GM19023 (cell line): ENCODE measurements around the gene UNK.

Experiments used
- ATAC-seq: cut with Tn5 transposase; IDR thresholded peaks from one replicate; pipeline ENCODE4 v1.9.1; 2021; ENCODE audit warnings: mild to moderate bottlenecking, moderate library complexity; ENCODE audit not compliant: unreplicated experiment

Gene UNK

DNA sequence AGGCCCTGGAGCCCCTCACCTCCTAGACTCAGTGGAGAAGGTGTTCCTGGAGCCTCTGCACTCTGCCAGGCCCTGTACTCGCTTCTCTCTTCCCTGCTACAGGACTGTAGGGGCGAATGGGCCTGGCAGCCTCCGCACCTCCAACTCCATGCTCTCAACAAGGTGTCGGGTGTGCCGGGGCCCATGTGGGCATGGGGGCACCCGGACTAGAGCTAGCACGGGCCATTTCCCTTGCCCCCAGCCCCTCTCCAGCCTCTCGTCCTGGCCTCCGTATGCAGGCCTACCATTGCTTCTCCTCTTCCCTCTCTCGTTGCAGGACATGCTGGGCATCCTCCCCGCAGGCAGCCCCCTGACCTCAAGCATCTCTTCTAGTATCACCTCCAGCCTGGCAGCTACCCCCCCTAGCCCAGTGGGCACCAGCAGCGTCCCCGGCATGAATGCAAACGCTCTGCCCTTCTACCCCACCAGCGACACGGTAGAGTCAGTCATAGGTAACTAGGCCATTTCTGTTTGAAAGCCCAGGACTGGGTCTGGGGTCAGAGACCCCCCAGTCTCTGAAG, 33.8 kb downstream of the UNK start:
- ATAC-seq: no peak

DNA sequence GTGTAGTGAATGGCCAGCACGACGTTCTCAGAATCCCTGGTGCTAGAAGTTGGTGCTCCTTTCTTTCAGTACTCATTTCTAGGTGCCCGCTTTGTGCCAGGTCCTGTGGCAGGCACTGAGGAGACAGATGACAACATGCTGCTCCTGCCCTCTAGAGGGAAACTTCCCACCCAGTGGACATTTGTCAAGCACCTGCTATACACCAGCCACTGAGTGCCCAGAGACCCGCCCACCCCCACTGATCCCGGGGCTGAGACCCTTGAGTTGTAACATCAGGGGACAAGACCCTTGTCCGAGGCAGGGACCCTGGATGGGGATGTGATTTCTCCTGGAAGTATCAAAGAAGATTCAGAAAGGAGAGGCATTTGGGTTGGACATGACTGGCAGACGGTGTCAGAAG, 34.5 kb downstream of the UNK start:
- no peak for ATAC-seq

DNA sequence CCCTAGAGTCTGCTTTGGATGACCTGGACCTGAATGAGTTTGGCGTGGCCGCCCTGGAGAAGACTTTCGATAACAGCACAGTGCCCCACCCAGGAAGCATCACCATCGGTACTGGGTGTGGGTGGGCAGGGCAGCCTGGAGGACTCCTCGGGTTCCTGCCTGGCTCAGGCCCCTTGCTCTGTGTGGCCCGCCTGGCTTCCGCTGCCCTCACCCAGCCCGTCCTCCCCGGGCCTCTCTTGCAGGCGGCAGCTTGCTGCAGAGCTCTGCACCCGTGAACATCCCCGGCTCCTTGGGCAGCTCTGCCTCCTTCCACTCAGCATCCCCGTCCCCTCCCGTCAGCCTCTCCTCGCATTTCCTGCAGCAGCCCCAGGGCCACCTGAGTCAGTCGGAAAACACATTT, 35.1 kb downstream of the UNK start:
- no peak for ATAC-seq

DNA sequence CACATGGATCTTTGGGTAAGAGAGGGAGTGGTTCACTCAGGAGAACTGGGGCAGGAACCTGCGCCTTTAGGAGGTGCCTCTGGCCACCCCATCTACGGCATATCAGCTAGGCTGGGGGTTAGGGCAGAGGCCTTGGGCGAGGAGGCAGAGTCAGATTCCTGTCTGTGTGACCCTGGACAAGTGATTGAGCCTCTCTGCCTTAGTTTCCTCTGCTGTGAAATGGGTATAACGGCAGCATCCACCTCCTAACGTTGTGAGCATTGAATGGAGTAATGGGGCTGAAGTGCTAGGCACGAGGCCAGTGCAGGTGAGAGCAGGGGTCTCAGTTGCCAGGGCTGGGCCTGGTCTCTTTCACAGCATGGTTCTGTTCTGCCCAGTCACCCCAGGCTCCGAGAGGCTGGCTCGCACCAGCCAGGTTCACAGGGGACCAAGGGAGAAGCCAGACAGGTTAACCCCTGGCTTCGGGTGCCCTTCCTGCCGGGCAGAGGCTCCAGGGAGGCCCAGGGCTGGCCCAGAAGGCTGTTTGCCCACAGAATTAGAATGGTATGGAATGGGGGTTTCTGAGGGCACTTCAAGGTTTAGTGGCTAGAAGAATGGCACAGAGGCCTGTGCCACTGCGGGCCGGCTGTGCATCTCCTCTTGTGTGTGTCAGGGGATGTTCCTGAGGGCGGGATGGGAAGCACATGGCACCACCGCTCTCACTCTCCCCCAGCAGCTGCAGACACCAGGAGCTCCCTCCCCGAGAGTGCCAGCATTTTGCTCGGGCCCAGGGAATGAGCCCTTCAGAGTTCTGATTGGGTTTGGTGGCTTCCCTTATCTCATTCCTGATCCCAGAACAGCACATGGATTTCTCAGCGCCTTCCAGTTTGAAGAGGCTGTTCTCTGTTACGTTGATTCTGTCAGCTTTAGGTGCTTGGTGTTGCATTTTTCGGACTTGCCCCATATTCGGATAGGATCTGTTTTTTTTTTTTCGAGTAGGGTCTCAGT, 35.8 kb downstream of the UNK start:
- ATAC-seq: no peak

DNA sequence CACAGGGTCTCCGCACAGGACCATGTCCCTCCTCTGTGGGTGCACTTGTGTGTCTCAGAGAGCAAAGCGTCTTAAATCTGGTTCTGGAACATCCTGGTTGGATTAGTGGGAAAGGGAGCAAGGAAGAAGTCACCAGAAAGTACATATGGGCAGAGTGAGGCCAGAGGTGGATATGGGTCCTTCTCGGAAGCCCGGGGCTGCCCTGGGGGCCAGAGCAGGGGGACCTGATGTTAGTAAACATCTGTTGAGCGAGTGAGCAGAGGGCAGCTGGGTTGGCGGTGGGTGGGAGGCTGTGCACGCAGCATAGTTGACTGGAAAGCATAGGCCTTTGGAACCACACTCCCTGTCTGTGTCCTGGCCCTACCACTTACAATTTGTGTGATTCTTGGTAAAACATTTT, 36.9 kb downstream of the UNK start:
- no peak for ATAC-seq

DNA sequence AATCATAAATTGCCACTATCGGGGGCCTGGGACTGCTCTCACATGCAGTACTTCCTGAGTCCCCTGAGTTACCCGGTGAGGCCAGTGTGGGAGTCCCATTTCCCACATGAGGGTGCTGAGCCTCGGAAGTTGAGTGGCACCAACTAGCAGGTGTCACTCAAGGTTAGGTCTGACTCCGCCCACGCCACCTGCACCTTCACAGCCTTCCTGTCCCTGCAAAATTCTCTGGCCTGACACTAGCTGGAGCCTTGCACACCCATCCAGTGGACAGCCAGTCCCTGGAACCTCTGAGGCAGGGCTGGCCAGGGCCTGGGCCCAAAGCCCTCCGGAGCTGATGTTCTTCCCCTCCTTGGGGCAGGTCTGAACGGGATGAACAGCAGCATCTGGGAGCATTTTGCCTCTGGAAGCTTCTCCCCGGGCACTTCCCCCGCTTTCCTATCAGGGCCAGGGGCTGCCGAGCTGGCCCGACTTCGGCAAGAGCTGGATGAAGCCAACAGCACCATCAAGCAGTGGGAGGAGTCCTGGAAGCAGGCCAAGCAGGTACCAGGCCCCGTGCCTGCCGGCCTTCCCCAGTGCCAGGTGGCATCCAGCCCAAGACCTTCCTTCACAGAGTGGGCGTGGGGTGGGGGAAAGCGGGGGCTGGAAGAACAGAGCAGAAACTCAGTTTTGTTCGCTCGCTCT, 37.7 kb downstream of the UNK start:
- ATAC-seq: no peak

DNA sequence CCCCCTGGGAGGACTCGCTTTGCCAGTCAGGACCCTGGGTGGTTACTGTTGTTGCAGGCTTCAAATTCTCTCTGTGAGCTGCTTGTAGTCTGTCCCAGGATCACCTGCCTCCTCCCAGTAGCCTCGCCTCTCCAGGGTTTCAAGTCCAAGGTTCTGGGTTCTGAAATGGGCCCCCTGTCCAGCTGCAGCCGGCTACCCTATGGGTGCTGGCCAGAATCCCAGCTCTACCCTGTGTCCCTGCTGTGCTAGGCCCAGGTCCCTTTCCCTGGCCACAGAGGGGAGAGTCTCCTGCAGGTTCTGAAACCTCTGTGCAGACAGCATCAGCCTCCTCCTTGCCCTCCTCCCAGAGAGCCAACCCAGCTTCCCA, 38.2 kb downstream of the UNK start:
- no peak for ATAC-seq

DNA sequence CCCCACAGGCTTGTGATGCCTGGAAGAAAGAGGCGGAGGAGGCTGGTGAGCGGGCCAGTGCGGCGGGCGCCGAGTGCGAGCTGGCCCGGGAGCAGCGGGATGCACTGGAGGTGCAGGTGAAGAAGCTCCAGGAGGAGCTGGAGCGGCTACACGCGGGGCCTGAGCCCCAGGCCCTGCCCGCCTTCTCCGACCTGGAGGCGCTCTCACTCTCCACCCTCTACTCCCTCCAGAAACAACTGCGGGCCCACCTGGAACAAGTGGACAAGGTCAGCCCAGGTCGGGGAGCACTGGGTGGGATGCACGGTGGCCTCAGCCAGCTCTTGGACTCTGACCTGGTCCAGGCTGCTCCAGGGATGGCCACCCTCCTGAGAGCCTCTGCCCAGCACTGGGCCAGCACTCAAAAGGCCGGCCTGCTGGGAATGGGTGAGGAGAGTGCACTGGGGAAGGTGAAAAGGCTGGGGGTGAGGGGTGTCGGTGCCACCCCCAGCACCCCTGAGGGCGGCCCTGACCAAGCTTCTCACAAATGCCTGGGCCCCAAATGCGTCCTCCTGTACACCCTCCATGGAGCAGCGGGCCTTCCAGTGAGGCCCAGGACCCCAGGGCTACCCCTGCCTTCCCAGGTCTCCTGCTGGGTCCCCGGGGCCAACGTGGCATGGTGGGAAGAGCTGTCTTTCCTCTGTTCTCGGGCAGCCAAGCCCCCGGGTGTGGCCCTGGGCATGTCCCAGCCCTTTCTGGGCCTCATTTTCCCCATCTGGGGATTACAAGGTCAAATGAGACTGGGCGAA, 38.8 kb downstream of the UNK start:
- ATAC-seq: no peak

DNA sequence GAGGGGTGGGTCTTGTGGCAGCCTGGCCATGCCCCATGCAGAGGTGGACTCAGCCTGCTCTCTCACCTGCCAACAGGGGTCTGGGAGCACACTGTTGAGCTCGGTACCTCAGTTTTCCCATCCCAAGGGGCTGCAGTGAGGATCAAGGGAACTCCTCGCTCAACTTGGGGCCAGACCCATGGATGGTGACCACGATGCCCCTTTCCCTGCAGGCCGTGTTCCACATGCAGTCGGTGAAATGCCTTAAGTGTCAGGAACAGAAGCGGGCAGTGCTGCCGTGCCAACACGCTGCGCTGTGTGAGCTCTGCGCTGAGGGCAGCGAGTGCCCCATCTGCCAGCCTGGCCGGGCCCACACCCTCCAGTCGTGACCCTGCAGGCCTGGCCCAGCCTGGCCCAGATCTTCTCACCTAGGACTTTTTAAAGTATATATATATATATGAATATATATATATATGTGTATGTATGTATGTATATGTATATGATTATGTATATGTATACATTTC, 39.5 kb downstream of the UNK start:
- ATAC-seq: no peak

DNA sequence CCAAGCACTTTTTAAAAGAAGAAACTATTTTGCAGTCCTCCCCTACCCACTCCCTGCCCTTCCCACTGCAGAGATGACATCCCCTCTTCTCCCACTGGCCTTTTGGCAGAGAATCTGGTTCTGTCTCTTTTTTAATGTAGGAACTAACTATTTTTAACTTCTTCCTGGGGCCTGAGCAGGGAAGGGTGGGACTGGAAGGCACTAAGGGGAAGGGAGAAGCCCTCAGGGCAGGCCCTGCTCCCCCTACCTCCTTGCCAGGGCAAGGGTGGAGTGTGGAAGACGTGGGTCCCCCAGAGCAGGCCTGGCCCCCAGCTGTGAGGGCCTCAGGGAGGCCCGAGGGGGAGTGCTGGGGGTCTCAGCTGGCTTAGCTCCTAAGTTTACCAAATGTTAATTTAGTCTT, 40.1 kb downstream of the UNK start:
- no peak for ATAC-seq

DNA sequence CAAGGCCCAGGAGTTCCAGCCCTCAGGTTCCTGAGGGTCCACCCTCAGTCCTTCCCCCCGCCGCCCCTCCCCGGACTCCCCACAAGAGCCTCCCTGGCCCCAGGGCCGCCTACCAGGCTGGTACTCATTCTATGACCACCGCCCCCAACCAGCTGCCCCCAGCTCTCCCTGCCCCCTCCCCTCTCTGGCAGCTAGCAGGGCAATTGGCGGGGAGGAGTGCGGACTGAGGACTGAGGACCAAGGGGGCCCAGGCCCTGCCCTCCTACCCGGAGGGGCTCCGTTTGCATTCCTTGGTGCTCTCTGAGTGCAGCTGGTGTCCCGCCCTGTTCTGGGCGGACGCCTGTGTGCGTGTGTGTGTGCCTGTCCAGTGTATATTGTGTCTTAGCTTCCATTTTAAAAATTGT, 40.5 kb downstream of the UNK start:
- no peak for ATAC-seq

DNA sequence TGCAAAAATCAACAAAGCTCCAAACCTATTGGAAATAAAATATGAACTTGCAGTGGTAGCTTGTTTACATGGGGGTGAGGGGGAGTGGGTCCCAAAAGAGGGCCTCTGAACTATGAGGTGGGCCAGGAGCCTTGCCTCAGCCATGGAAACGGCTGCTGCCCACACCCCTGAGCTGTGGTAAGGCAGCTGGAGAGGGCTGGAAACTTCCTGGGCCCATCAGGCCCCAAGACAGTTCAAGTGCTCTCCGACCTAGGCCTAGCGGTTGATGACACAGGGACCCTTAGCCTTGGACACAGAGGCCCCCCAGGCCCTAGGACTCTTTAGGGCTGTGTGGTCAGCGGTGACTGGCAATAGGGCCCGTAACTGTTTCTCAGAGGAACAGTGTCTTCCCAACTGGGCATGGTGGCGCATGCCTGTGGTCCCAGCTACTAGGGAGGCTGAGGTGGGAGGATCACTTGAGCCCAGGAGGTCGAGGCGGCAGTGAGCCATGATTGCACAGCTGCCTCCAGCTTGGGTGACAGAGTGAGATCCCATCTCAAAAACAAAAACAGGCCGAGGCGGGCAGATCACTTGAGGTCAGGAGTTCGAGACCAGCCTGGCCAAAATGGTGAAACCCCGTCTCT, 41.3 kb downstream of the UNK start:
- no peak for ATAC-seq

DNA sequence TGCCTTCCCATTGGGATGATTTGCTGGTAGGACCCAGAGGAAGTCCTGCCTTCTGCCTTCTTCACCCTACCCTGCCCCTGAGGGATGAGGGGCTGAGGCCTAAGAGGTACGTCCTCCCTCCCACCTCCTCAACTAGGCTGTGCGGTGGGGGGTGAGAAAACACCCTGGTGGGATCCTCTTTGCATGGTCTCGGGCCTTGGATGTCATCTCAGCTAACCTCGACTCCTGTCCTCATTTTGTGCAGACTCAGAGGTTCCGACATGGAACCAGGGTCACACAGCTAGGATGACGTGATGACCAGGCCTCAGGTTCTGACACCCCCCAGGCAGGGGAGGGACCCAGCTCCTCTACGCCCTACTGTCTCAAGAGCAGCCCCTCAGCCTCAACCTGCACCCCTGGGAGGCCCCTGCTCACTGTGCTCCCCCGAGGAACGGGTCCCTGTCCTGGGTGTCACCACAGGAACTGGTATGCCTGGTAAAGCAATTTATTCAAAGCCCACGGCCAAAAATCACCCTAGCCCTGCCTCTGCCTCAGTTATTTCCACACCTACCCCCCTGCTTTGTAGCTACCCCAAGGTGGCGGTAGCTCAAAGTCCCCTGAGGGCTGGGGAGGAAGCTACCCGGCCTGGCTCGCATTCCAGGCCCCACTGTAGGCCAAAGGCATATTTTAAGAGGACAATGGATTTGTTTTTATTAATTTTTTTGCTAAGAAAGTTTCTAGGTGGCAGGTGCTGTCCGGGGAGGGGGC, 42.1 kb downstream of the UNK start:
- ATAC-seq: no peak

DNA sequence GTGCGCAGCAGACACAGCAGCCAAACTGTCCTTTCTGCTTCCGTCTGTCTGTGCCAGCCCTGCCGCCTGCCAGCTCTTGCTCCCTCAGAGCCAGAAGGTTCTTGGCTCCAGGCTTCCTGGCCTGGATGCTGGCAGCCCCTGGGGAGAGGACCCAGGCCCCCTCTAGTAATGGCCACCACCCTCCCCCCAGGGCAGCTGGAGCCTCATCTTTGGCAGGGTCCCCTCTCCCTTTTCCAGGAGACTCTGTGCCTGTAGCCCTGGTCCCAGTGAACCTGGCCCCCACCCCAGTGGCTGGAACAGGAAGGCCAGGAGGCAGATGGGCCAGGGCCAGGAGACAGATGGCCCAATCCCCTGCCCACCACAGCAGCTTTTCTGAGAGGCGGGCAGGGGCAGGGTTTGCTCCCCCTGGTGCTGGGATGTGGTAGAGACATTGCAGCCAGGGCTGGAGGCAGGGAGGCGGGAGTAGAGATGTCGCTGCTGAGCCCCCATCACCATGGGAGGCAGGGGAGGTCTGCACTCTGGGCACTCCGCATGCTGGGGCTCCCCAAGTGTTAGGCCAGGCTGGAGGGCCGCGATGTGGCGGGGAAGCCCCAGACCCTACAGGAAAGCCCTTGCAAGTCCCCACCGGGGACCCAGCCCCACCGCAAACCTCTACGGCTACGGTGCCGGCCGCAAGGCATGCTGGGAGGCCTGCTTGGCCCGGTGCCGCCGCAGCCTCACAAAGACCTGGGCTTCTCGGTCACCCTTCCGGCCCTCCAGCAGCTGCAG, 42.9 kb downstream of the UNK start:
- no peak for ATAC-seq

DNA sequence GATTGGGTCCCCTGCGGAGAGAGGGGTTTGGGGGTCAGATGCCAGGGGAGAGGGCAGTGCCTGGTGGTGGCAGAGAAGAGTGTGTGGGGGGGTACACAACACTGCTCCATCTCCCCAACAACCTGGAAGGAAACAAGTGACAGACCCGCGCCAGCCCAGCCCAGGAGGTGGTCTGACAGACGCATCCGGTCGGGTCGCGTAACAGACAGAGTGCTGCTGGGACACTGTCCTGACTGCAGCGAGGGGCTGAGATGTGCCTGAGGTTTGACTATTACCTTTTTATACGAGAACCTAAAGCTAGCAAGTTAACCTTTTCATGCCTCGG, 43.4 kb downstream of the UNK start:
- no peak for ATAC-seq

DNA sequence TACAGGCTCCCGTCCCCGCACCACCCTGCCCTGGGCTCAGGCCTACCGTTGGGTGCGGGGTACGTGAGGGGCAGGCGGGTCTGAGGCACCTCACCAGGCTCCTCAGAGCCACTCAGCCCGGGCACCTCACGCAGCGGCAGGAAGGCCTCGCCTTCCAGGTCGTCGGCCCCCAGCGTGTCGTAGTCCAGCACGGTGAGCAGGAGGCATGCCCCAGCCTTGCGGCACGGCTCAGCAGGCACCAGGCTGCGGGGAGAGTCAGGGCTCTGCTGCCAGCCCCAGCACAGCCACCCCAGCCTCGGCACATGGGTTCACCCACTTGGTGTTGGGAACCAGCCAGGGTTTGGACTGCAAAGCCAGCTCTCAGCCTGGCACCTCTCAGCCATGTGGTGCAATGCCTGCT, 44.1 kb downstream of the UNK start:
- no peak for ATAC-seq

DNA sequence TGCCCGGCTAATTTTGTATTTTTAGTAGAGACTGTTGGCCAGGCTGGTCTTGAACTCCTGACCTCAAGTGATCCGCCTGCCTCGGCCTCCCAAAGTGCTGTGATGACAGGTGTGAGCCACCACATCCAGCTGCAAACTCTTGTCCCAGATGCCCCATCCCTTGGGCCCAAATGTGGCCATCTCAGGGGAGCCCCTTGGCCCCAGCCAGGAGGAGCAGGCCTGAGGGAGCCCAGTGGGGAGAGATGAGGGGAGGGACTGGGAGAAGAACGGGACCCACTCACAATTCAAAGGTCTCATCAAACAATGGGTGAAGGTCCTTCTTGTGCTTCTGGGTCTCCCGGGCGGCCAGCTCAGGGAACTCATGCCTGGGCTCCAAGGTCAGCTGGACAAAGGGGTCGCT, 45.1 kb downstream of the UNK start:
- no peak for ATAC-seq

DNA sequence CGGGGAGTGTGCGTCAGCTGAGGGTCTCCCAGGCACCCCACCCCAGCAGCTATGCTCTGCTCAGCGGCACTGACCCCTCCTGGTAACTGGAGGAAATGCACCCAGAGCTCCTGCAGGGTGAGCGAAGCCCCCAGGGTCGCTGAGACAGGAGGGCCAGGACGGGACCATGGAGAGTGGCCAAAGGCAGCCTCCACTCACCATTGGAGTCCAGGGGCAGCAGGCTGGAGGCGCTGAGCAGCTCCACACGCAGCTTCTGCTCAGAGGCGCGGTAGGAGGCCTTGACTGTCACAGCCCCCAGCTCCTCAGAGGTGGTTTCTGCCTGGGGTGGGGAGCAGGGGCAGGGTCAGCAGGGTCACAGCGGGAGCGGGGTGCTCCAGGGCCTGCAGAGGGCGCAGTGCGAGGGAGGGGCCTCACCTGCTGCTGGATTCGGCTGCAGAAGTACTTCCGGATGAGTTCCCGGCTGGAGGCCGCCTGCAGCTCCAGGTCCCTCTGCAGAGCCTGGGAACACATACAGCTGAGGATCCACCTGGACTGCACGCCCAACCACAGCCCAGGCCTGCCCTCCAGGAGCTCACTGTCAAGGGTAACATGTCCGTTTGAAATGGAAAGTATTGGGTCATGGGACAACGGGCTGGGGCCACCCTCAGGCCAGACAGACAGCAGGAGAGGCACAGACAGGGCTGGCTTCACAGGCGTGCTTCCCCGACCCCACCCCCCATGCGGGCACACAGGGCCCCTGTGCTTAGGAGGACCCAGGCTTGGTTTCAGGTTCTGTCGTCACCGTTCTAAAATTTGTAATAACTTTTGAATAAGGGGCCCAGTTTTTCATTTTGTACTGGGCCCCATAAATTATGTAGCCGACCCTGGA, 45.8 kb downstream of the UNK start:
- ATAC-seq: no peak
